C4-2B (cell line): ENCODE data around the gene CCDC6.

Experiments
- H3K27ac ChIP-seq: fragments of 450-650 bp; 2 replicates; pipeline ENCODE4 v1.5.1; 2017
- CTCF ChIP-seq: fragments of 450-650 bp; conservative IDR thresholded peaks from 2 replicates; pipeline ENCODE4 v1.5.1; 2017; ENCODE audit warnings: mild to moderate bottlenecking
- ZFX ChIP-seq: fragments of 450-650 bp; IDR thresholded peaks from 2 replicates; pipeline ENCODE4 v1.6.1; 2017

CCDC6 gene

DNA sequence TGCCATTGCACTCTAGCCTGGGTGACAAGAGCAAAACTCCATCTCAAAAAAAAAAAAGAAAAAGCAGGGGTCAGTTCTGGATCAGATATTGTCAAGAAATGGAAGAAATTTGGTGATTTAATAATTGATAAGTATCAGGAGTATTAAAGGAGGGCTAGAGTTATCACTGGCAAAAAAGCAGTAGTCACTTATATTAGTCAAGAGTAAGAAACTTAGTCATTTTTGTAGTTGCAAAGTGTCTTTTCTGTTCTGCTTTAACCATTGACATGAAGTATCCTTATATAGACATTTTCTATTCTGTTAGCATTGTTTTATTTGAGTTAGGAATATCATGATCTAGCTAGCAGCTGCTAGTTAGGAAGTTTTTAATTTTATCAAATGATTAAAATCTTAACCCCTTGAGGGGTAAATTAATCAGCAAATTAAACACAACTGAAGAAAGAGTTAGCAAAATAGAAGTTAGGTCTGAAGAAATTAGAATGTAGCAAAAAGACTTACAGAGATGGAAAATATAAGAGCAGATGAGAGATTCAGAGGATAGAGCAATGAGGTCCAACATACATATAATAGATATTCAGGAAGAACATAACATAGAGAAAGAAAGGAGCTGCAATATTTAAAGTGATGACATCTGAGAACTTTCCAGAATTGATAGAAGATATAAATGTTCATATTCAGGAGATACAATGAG is 7.3 kb upstream of the CCDC6 start:
- TF ChIP-seq CTCF (no peak), ZFX (no peak)
- no peak overlapping the region for H3K27ac ChIP-seq

GRCh38 chr10:59910867-59911266 is 4.5 kb upstream of the CCDC6 start:
- H3K27ac ChIP-seq, result no peak overlapping the region
- TF ChIP-seq CTCF, result no peak
- no peak for TF ChIP-seq ZFX

DNA sequence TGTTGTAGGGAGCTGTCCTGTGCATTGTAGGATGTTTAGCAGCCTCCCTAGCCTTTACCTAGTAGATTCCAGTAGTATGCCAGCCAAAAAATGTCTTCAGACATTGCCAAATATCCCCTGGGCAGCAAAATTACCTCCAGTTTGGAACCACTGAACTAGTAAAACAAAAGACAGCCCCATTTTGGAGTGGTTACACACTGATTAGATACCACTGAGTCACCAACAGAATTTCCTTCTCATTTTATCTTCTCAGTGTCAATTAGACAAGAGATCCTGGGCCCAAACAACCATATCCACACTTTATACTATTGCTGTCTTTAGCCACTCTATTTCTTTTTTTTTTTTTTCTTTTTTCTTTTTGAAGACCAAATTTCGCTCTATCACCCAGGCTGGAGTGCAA is 3.5 kb upstream of the CCDC6 start:
- TF ChIP-seq ZFX (no peak), CTCF (no peak)
- no peak overlapping the region for H3K27ac ChIP-seq

DNA sequence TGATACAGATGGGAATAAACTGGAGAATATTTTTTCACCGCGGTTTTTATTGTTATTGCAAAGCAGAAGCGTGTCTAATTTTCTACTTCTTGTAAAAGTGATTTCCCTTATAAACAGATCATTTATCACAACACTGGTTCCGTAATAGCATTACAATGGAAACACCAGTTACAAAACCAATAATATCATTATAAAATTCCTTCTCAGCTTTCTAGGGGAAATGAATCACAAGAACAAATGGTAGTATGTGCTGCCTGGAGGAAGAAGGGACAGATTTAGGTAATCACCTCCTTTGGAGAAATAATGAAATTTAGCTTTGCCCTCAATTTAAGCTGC is 2.4 kb upstream of the CCDC6 start:
- no peak overlapping the region for H3K27ac ChIP-seq
- TF ChIP-seq CTCF (no peak), ZFX (no peak)

GRCh38 chr10:59907918-59908807 is 1.8 kb upstream of the CCDC6 start:
- TF ChIP-seq ZFX, result no peak
- no peak for TF ChIP-seq CTCF
- H3K27ac ChIP-seq, result peak overlapping the region; percentile 30; the same call in 1 of the 2 replicates

DNA sequence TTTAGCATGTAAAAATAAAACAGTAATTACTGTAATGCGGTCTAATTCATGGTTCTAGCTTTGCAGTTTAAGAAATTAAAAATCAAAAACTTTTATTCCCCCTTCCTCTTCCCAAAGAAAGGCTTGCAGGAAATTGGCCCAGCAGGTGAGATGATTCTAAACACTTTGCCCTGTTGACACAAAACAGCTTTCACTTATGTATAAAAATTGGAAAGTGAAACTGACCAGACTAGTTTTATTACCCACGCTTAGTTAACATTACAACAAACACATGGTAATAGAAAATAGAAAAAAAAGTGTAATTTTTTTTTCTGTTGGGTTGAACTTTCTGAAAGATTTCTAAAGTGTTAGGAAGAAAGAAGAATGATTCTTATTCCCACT is 1.2 kb upstream of the CCDC6 start:
- peak overlapping the region; percentile 30; the same call in 1 of the 2 replicates for H3K27ac ChIP-seq
- TF ChIP-seq ZFX, result no peak
- TF ChIP-seq CTCF, result no peak

- TF ChIP-seq CTCF (no peak), ZFX (no peak)
- peak overlapping the region; percentile 96 for H3K27ac ChIP-seq
Measured at GRCh38 chr10:59905731-59906416, 482 bp downstream of the CCDC6 start.
